ENCODE results near the gene POLR3K.

DNA sequence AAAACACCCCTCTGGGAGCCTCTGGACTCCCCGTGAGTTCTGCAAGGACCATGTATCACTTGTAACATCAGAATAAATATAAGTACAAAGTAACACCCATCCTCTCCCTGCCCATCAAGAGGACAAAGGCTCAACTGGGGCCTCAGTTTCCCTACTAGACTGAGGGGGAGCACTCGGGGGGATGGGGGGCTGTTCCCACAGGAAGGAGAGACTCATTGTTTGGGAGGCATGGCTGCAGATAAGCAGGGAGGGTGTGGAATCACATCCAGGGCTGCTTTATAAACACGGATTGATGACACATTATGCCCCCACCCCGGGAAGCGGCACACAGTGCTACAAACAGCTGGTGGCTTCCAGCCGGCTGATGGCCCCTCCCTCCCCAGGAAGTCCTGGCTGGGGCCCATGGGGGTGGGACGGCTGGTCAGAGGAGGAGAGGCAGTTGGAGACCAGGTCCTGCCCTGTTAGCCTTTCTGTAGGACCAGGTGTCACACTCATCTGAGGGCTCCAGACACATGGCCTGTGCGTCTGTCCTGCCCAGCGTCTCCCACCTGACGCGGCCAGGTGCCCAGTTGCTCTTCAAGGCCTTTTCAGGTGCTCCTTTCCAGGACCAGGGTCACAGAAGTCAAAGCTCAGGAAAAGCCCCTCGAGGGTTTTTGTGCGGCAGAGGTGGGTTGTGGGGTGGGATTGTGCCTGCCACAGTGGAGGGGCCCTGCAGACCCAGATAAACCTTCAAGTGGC, 23.3 kb upstream of the POLR3K start:
- no peak for TF ChIP-seq CTCF (IDR thresholded peaks at IDR 0.05)
- no peak for TF ChIP-seq POLR2A (IDR thresholded peaks at IDR 0.05)
